ENCODE data around the gene HNRNPC.
"Not testable (repeated sequence)": the region's sequence is repeated elsewhere in the genome, so short reads cannot be mapped to it uniquely, and the experiment has no call there.

HNRNPC gene

GRCh38 chr14:21268617-21269251, 508 bp downstream of the HNRNPC start:
- DNase-seq (ENCODE audit: low read depth in 3 of 3) = peak in 1 of 3 experiments; percentile 24

DNA sequence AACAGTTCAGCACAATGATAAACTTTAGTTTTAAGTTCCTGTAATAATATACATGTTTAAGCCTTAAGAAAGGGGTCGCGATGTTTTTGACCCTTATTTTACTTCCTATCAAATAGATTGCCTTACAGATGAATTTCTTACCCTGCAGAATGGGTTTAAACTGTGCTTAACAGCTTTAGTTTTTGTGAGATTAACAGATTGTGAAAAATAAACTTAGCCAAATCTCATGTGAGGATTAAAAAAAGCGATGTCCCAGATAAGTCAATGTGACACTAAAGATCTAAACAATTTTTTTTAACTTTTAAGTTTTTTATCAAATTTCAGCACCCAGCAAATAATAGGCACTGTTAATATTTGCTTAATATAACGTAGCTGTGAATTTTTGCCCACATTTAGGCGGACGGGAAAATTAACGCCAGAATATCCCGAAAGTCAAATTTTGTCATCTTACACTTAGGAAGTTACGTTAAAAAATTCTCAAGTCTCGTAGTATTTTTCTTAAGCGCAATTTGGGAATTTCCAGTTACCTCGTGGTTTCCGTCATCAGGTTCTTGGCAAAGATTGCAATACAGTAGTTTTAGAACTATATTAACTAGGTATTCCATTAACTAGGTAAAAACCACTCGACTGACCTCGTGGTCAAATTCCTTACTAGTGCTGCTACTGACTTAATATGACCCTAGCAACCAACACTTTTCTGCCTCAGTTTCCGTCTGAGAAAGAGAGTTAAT, 1.2 kb downstream of the HNRNPC start:
- DNase-seq (ENCODE audit: low read depth in 3 of 3) = no peak

GRCh38 chr14:21267431-21267845, 1.8 kb downstream of the HNRNPC start:
- no peak for DNase-seq (ENCODE audit: low read depth in 3 of 3)

- DNase-seq (ENCODE audit: low read depth in 3 of 3) = no peak
Measured at GRCh38 chr14:21264025-21264801, 5.0 kb downstream of the HNRNPC start.

- DNase-seq (ENCODE audit: low read depth in 3 of 3) = no peak
Measured at GRCh38 chr14:21263284-21264024, 5.8 kb downstream of the HNRNPC start.

- no peak for DNase-seq (ENCODE audit: low read depth in 3 of 3)
Measured at GRCh38 chr14:21262410-21262809, 6.8 kb downstream of the HNRNPC start.

- DNase-seq (ENCODE audit: low read depth in 3 of 3) = no peak
Measured at GRCh38 chr14:21261824-21262223, 7.4 kb downstream of the HNRNPC start.

- DNase-seq (ENCODE audit: low read depth in 3 of 3) = no peak
Measured at GRCh38 chr14:21258889-21259787, 10.1 kb downstream of the HNRNPC start.

DNA sequence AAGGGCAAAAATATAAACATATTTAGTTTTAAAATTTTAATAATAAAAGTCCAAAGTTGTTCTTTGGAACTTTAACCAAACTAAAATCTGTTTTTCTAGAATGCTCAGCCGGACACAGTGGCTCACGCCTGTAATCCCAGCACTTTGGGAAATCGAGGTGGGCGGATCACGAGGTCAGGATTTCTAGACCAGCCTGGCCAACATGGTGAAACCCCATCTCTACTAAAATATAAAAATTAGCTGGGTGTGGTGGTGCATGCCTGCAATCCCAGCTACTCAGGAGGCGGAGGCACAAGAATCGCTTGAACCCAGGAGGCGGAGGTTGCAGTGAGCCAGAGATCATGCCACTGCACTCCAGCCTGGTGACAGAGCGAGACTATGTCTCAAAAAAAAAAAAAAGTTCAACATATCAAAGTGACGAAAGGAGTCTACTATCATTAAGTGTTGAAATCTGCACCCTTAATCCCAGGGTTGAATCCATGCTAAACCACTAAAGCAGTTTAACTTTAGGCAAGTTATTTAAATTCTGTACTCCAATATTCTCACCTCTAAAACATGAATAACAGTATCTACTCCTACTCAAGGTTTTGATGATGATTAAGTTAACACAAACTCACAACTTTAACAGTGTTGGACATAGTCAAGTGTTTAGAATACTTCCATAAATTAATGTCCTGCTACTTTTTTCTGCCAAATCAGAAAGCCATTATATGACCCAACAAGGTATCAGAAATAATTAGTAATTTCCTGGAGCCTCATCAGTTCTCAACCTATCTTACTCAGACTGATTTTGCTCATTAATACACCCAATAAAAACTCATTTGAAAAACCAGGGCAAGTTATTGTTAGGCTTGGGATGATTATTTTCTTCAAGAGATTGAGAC, 11.0 kb downstream of the HNRNPC start:
- no peak for DNase-seq (ENCODE audit: low read depth in 3 of 3)

DNA sequence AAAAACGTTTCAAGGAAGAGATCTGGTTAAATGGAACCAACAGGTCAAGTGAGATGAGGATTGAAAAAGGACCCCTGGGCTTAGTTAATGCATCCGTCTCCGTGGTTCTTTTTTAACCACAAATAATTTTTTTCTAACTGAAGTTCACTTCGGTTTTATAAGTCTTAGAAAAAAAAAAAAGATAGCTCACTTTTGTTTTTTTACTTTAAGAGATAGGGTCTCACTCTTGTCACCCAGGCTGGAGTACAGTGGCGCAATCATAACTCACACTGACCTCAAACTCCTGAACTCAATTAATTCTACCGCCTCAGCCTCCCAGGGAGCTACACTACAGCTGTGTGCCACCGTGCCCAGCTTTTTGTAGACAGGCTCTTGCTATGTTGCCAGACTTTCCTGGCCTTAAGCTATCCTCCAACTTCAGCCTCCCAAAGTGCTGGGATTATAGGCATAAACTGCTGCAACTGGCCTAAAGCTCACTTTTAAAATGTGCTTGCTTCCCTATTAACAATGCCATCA, 11.8 kb downstream of the HNRNPC start:
- DNase-seq (ENCODE audit: low read depth in 3 of 3) = no peak

DNA sequence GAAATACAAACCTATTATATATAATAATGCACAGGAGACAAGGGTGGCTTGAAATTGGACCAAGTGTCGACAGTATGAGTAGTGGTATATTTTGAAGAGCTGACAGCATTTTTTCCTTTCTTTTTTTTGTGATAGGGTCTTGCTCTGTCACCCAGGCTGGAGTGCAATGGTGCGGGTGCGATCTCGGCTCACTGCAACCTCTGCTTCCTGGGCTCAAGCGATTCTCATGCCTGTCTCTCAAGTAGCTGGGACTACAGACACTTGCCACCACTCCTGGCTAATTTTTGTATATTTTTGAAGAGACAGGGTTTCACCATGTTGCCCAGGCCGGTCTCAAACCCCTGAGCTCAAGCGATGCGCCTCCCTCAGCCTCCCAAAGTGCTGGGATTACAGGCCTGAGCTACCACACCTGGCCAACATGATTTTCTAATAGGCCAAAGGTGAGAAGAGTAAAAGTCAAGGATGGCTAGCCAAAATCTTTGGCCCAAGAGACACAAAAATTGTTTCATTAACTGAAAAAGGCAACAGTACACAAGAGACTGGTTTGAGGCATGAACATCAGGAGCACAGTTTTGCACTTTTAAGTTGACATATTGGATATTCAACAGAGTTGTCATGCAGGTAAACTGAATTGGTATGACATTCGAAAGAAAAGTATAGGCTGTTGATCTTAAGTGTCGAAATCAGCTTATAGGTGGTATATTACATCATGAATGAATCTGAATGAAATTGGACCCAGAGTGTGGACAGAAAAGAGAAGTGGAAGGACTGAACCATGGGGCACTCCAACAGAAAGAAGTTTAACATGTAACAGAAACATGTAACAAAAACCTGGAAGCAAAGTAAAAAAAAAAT, 12.5 kb downstream of the HNRNPC start:
- no peak for DNase-seq (ENCODE audit: low read depth in 3 of 3)

- not testable (repeated sequence) for DNase-seq (ENCODE audit: low read depth in 3 of 3)
Measured at GRCh38 chr14:21256102-21256447, 13.2 kb downstream of the HNRNPC start.

- no peak for DNase-seq (ENCODE audit: low read depth in 3 of 3)
Measured at GRCh38 chr14:21255385-21256101, 13.7 kb downstream of the HNRNPC start.

DNA sequence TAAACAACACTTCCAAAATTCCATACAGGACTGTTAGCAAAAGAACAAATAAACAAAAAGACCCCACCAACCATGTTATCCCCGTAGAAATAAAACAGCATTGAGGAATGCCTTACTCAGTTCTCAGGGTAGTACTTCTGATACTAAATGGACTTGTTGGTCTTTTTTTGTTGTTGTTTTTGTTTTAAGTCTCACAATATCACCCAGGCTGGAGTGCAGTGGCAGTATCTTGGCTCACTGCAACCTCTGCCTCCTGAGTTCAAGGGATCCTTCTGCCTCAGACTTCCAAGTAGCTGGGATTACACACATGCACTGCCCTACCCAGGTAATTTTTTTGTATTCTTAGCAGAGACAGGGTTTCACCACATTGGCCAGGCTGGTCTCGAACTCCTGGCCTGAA, 17.1 kb downstream of the HNRNPC start:
- DNase-seq (ENCODE audit: low read depth in 3 of 3) = no peak

GRCh38 chr14:21251215-21251614, 18.0 kb downstream of the HNRNPC start:
- no peak for DNase-seq (ENCODE audit: low read depth in 3 of 3)

GRCh38 chr14:21248739-21249411, 20.4 kb downstream of the HNRNPC start:
- DNase-seq (ENCODE audit: low read depth in 3 of 3) = no peak

GRCh38 chr14:21248338-21248737, 20.9 kb downstream of the HNRNPC start:
- no peak for DNase-seq (ENCODE audit: low read depth in 3 of 3)

DNA sequence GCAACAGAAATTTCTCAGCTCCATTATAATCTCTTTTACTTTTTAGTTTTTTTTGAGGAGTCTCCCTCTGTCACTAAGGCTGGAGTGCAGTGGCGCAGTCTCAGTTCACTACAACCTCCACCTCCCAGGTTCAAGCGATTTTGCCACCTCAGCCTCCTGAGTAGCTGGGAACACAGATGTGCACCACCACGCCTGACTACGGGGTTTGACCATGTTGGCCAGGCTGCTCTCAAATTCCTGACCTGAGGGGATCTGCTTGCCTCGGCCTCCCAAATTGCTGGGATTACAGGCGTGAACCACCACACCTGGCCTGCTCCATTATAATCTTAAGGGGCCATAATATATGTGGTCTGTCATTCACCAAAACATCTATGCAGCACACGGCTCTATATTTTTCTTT, 23.4 kb downstream of the HNRNPC start:
- DNase-seq (ENCODE audit: low read depth in 3 of 3) = no peak
